22Rv1 (cell line): ENCODE data around the gene FUZ.

Experiments used
- CTCF ChIP-seq: fragments of 450-650 bp; IDR thresholded peaks from 2 replicates; pipeline ENCODE4 v1.5.1; 2017; ENCODE audit warnings: mild to moderate bottlenecking
- ZFX ChIP-seq: fragments of 450-650 bp; IDR thresholded peaks from 2 replicates; pipeline ENCODE4 v1.6.1; 2017; ENCODE audit warnings: antibody characterized with exemption, borderline replicate concordance

DNA sequence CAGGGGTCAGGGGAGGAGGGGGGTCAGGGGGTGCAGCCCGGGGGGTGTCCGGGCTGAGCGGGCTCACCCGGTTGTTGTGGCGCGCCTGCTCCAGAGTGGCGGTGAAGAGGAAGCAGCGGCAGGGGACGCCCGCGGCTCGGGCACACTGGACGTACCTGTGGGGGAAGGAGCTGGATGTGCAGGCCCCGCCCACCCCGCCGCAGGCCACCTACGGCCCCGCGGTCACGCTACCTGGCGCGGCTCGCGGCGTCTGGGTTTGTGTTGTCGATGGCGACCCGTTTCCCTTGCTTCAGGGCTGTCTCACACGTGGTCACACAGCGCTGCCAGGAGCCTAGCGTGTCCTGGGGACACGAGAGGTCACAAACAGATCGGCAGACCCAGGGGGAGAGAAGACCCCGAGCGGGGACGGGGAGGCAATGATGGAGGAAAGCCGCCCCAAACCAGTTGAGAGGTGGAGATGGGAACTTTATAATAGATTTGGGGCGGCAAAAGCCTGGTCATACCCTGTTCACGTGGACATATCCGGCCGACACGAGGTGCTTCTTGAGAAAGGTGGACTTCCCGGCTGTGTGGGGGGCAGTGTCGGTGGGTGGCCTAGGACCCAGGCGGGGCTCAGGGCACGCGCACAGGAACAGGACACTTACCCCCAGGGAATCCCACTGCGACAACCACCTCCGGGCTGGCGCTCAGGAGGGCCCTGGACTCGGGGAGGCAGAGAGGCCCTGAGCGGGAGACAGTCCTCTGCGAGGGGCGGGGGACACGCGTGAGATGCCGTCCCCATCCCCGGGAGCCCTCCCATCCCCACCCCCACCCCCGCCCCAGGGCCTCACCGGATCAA, 48.7 kb upstream of the FUZ start:
- TF ChIP-seq CTCF = peak; percentile 51
- TF ChIP-seq ZFX = no peak
